Measurements from ENCODE around the gene FBXO27. TPM values are rescaled to one million over a fixed set of nuclear protein-coding genes. Genes with fewer than 3 reads are reported as not detected.

The FBXO27 gene
- polyA plus RNA-seq, 3 donors: not detected

GRCh38 chr19:39064405-39064804 is 32.1 kb upstream of the FBXO27 start:
- Mint-ChIP-seq H3K4me3 (no peak overlapping the region), H3K9me3 (peaks cover 0 to 13% (median 8%) of the 10 kb centered on the region in 7 donors), H3K27ac (no peak overlapping the region), H3K4me1 (no peaks in the 10 kb centered on the region), H3K27me3 (ENCODE audit: low read depth in 3 of 3) (peaks cover 3 to 11% (median 4%) of the 10 kb centered on the region in 3 donors), H3K36me3 (no peaks in the 10 kb centered on the region)
- no peak overlapping the region for H2AFZ ChIP-seq (ENCODE audit: insufficient read depth, low read depth, low read length, poor library complexity, severe bottlenecking)
- intact Hi-C loops (cut with micrococcal nuclease): no loop called here
- H3K9ac ChIP-seq (ENCODE audit: insufficient read depth, low read length, poor library complexity, severe bottlenecking): no peak overlapping the region
- H3K79me2 ChIP-seq (ENCODE audit: insufficient read depth, low read length): no peaks in the 10 kb centered on the region
- no peaks in the 10 kb centered on the region for H4K20me1 ChIP-seq (ENCODE audit: insufficient read depth, low read length)
- H3K27me3 ChIP-seq (ENCODE audit: control insufficient read depth in 2 of 2, insufficient read depth in 2 of 2, low read length in 2 of 2): no peaks in the 10 kb centered on the region
- no peak overlapping the region for H3K27ac ChIP-seq (ENCODE audit: low read depth in 1 of 2, low read length in 2 of 2)
- no peak overlapping the region for H3K4me2 ChIP-seq (replicated peaks; ENCODE audit: extremely low read depth, low read length, poor library complexity, severe bottlenecking)
- H3K4me1 ChIP-seq (ENCODE audit: control insufficient read depth in 1 of 2, insufficient read depth in 2 of 2, low read length in 2 of 2): no peaks in the 10 kb centered on the region
- no peak overlapping the region for H3K4me3 ChIP-seq (replicated peaks in 1 of 3; ENCODE audit: low read depth in 2 of 3, low read length in 3 of 3)
- no peaks in the 10 kb centered on the region for H3K9me3 ChIP-seq (replicated peaks in 1 of 2; ENCODE audit: control insufficient read depth in 1 of 2, insufficient read depth in 1 of 2, low read length in 2 of 2)
- 95% methylated on average over 2 of the region's 6 CpGs for WGBS (ENCODE audit: insufficient coverage)
- no peak for DNase-seq
- H3K36me3 ChIP-seq (replicated peaks in 1 of 2; ENCODE audit: control insufficient read depth in 1 of 2, insufficient read depth in 2 of 2, low read length in 2 of 2): no peaks in the 10 kb centered on the region
- TF ChIP-seq CTCF (IDR thresholded peaks at IDR 0.05): no peak

- intact Hi-C loops (cut with micrococcal nuclease): no loop called here
- H3K36me3 Mint-ChIP-seq: no peaks in the 10 kb centered on the region
- Histone ChIP-seq H3K27ac (ENCODE audit: low read depth in 1 of 2, low read length in 2 of 2) (no peak overlapping the region), H3K9me3 (replicated peaks in 1 of 2; ENCODE audit: control insufficient read depth in 1 of 2, insufficient read depth in 1 of 2, low read length in 2 of 2) (no peaks in the 10 kb centered on the region), H3K4me3 (replicated peaks in 1 of 3; ENCODE audit: low read depth in 2 of 3, low read length in 3 of 3) (no peak overlapping the region), H3K79me2 (ENCODE audit: insufficient read depth, low read length) (no peaks in the 10 kb centered on the region), H2AFZ (ENCODE audit: insufficient read depth, low read depth, low read length, poor library complexity, severe bottlenecking) (no peak overlapping the region), H3K27me3 (ENCODE audit: control insufficient read depth in 2 of 2, insufficient read depth in 2 of 2, low read length in 2 of 2) (no peaks in the 10 kb centered on the region), H4K20me1 (ENCODE audit: insufficient read depth, low read length) (no peaks in the 10 kb centered on the region), H3K9ac (ENCODE audit: insufficient read depth, low read length, poor library complexity, severe bottlenecking) (no peak overlapping the region), H3K4me1 (ENCODE audit: control insufficient read depth in 1 of 2, insufficient read depth in 2 of 2, low read length in 2 of 2) (no peaks in the 10 kb centered on the region), H3K36me3 (replicated peaks in 1 of 2; ENCODE audit: control insufficient read depth in 1 of 2, insufficient read depth in 2 of 2, low read length in 2 of 2) (no peaks in the 10 kb centered on the region), H3K4me2 (replicated peaks; ENCODE audit: extremely low read depth, low read length, poor library complexity, severe bottlenecking) (no peak overlapping the region)
- DNase-seq: no peak
- peaks cover 0 to 7% (median 0%) of the 10 kb centered on the region in 7 donors for H3K9me3 Mint-ChIP-seq
- no peak overlapping the region for H3K4me3 Mint-ChIP-seq
- H3K27me3 Mint-ChIP-seq (ENCODE audit: low read depth in 3 of 3): peaks cover 4 to 8% (median 5%) of the 10 kb centered on the region in 3 donors
- no peak overlapping the region for H3K27ac Mint-ChIP-seq
- no peak for TF ChIP-seq CTCF (IDR thresholded peaks at IDR 0.05)
- H3K4me1 Mint-ChIP-seq: no peaks in the 10 kb centered on the region
- WGBS (ENCODE audit: insufficient coverage): no CpG with 5 or more reads among the region's 4 CpGs
Observed at GRCh38 chr19:39060171-39060570, 27.8 kb upstream of the FBXO27 start.

All from CD14-positive monocyte (primary cell).